GM20431 (cell line): ENCODE measurements around the gene KRT26.
"Not testable (repeated sequence)": the region's sequence is repeated elsewhere in the genome, so short reads cannot be mapped to it uniquely, and the experiment has no call there.

ENCODE experiments used
- in situ Hi-C: fragments of 300-500 bp; cut with MseI, MboI; formaldehyde crosslinking; loops from one replicate; pipeline ENCODE4 v1.15.0; 2020; ENCODE audit warnings: low sequenced_read_pairs; ENCODE audit not compliant: unreplicated experiment

The KRT26 gene

GRCh38 chr17:40796846-40797245, 24.8 kb upstream of the KRT26 start:
- in situ Hi-C loops, result no loop called here

GRCh38 chr17:40795019-40795667, 23.1 kb upstream of the KRT26 start:
- in situ Hi-C loops, result no loop called here

- in situ Hi-C loops, result no loop called here
These were observed 22.5 kb upstream of the KRT26 start for GRCh38 chr17:40794466-40794865.

GRCh38 chr17:40793832-40794231, 21.8 kb upstream of the KRT26 start:
- in situ Hi-C loops, result no loop called here

GRCh38 chr17:40791787-40792436, 19.9 kb upstream of the KRT26 start:
- in situ Hi-C loops, result no loop called here

GRCh38 chr17:40791111-40791510, 19.1 kb upstream of the KRT26 start:
- in situ Hi-C loops, result no loop called here

GRCh38 chr17:40782450-40782849, 10.4 kb upstream of the KRT26 start, which contains the start of gene KRT27:
Gene KRT27 (minus strand): TSS chr17:40782550. CDS start chr17:40782493, 57 bp downstream.
- in situ Hi-C loops, result no loop called here

GRCh38 chr17:40779181-40779909, 7.3 kb upstream of the KRT26 start:
- in situ Hi-C loops, result no loop called here

GRCh38 chr17:40778461-40778860, 6.5 kb upstream of the KRT26 start:
- in situ Hi-C loops, result no loop called here

- in situ Hi-C loops, result no loop called here
These were observed 6.0 kb upstream of the KRT26 start for GRCh38 chr17:40777971-40778370.

GRCh38 chr17:40777459-40777858, 5.5 kb upstream of the KRT26 start:
- in situ Hi-C loops, result no loop called here

GRCh38 chr17:40775945-40776344, 3.9 kb upstream of the KRT26 start:
- in situ Hi-C loops, result no loop called here

- in situ Hi-C loops, result no loop called here
These were observed 6.3 kb downstream of the KRT26 start for GRCh38 chr17:40765657-40766056.

GRCh38 chr17:40763752-40764151, 8.2 kb downstream of the KRT26 start:
- in situ Hi-C loops, result no loop called here

GRCh38 chr17:40760105-40761016, 11.6 kb downstream of the KRT26 start:
- in situ Hi-C loops, result no loop called here

- in situ Hi-C loops, result no loop called here
These were observed 16.8 kb downstream of the KRT26 start, which contains the start of gene KRT25 for GRCh38 chr17:40755231-40755630. Gene KRT25 (minus strand): TSS chr17:40755331. CDS start chr17:40755271, 60 bp downstream.

GRCh38 chr17:40753804-40754203, 18.2 kb downstream of the KRT26 start:
- in situ Hi-C loops, result no loop called here

GRCh38 chr17:40751065-40751464, 20.9 kb downstream of the KRT26 start:
- in situ Hi-C loops, result no loop called here

- in situ Hi-C loops, result no loop called here
These were observed 21.6 kb downstream of the KRT26 start for GRCh38 chr17:40750391-40750790.

GRCh38 chr17:40748666-40749065, 23.3 kb downstream of the KRT26 start:
- in situ Hi-C loops, result not testable (repeated sequence)
